ENCODE results near the gene GRID2.
"Not testable (repeated sequence)": the region's sequence is repeated elsewhere in the genome, so short reads cannot be mapped to it uniquely, and the experiment has no call there.

GRID2 gene

GRCh38 chr4:92305148-92305877 lies 1.5 kb downstream of the GRID2 start:
- DNase-seq (ENCODE audit: low read depth in 2 of 2, low spot score in 1 of 2), result peak in 1 of 2 donors; percentile 0

- no peak for DNase-seq (ENCODE audit: low read depth in 2 of 2, low spot score in 1 of 2)
Observed at GRCh38 chr4:92305878-92306520, 2.2 kb downstream of the GRID2 start.

- DNase-seq (ENCODE audit: low read depth in 2 of 2, low spot score in 1 of 2), result no peak
Observed at GRCh38 chr4:92307181-92307580, 3.4 kb downstream of the GRID2 start.

DNA sequence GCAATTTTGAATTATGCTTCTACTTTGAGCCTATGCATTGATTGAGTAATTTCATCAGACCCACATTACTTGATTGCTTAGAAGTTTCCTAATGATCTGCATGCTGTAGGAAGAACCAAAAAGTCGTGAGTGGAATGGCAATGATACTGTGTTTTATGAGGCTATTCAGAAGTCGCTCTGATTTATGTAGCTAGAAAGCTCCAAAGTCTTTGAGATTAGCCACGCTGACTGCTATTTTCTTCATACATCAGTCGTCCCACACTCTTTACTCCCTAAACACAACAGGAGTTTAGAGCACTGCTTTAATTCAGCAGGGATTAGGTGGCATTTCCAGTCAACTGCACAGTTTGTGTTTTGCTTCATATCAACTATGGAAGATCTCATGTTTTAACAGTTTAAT lies 4.1 kb downstream of the GRID2 start:
- no peak for DNase-seq (ENCODE audit: low read depth in 2 of 2, low spot score in 1 of 2)

- DNase-seq (ENCODE audit: low read depth in 2 of 2, low spot score in 1 of 2), result no peak
Observed at GRCh38 chr4:92317047-92317446, 13.3 kb downstream of the GRID2 start.

DNA sequence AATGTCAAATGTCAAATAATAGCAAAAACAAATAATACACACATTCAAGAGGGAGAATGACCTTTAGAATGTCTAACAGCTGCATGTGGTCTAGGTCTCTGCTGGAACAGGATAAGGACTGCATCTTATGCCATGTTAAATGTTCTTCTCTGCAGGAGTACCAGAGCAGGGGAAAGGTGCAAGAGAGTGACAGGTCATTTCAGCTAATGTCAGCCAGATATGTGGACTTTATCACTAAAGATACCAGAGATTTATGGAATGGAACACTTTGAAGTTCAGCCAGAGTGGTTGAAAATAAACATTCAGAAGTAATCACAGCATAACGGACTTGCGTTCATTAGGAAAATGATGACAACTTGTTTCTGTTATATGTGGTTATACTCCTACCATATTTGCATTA lies 24.3 kb downstream of the GRID2 start:
- DNase-seq (ENCODE audit: low read depth in 2 of 2, low spot score in 1 of 2), result no peak

- DNase-seq (ENCODE audit: low read depth in 2 of 2, low spot score in 1 of 2), result no peak
Observed at GRCh38 chr4:92333016-92333415, 29.2 kb downstream of the GRID2 start.

DNA sequence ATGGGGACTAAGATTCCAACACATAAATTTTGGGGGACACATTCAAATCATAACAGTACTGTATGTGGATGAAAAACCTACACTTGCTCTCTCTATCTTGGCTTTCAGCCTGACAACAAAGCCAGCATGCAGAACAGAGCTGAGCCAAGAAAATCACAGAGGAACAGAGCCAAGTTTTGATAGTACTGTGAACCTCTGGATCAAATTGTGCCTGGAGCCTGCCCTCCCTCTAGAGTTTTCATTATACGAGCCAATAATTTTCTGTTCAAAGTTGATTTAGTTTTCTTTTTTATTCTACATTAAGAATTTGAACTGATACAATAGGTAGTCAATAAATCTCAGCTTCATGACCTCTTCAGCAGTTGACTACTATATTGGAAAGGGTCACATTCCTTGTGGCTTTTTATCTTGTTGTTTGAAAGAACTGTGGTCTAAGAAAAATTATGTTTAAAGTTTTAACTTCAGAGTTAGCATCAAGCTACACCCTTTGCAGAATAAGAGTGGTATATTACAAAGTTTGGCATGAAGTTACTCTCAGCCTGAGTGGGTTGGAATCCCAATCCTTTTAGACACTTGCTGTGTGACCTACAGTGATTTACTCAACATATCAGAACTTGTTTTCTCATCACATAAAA lies 31.1 kb downstream of the GRID2 start:
- no peak for DNase-seq (ENCODE audit: low read depth in 2 of 2, low spot score in 1 of 2)

GRCh38 chr4:92339676-92340075 lies 35.9 kb downstream of the GRID2 start:
- DNase-seq (ENCODE audit: low read depth in 2 of 2, low spot score in 1 of 2), result no peak

GRCh38 chr4:92344216-92344615 lies 40.5 kb downstream of the GRID2 start:
- no peak for DNase-seq (ENCODE audit: low read depth in 2 of 2, low spot score in 1 of 2)

- no peak for DNase-seq (ENCODE audit: low read depth in 2 of 2, low spot score in 1 of 2)
Observed at GRCh38 chr4:92346289-92346688, 42.5 kb downstream of the GRID2 start.

DNA sequence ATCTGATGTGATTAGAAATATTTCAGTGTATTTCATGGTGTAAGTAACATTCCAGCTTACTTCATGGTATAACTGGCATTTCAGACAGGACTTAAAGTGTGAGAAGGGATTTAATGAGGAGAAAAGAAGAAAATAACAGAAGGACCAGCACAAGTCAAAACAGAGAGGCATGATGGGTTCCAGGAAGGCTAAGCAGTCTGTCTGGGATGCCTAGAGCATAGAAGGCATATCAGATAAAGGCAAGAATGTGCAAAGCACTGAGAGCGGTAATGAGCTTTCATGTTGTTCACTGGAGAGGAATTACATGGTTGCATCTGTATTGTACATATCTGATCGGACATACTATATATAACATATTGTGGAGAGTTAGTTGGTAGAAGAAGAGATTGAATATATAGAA lies 54.2 kb downstream of the GRID2 start:
- no peak for DNase-seq (ENCODE audit: low read depth in 2 of 2, low spot score in 1 of 2)

DNA sequence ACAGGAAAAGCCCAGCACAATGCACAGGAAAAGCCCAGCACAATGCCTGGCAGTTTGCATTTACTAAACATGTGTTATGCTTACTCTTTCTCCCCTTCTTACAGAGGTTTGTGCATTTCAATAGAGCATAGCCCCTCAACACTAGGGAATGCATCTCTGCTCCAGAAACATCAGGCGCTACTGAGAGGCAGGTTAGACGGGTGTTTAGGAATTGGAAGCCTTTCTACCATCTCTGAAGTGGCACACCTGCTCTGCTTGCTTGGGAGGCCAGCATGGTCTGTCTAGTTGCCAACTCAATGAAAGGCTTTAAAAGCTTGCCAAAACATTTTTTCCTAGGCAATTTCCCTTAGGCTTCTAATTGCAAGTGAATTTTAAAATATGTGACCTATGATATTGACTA lies 55.7 kb downstream of the GRID2 start:
- no peak for DNase-seq (ENCODE audit: low read depth in 2 of 2, low spot score in 1 of 2)

DNA sequence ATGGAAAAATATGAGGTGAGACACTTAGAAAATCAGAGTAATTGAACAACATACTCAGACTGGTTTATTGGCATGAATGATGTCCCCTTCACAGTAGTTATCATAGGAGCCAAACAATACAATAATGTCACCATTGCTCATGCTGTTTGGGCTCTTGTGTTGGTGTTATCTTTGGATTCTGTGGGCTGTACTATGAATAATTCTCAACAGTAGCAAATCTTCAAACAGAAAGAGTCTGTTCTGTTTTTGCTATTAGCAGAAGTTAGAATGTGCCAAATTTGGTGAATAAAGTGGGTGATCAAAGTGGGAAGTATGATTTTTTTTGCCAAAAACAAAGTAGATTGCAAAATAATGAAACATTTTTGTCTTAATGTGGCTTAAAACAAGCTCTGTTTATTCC lies 58.3 kb downstream of the GRID2 start:
- no peak for DNase-seq (ENCODE audit: low read depth in 2 of 2, low spot score in 1 of 2)

- no peak for DNase-seq (ENCODE audit: low read depth in 2 of 2, low spot score in 1 of 2)
Observed at GRCh38 chr4:92368653-92369052, 64.9 kb downstream of the GRID2 start.

DNA sequence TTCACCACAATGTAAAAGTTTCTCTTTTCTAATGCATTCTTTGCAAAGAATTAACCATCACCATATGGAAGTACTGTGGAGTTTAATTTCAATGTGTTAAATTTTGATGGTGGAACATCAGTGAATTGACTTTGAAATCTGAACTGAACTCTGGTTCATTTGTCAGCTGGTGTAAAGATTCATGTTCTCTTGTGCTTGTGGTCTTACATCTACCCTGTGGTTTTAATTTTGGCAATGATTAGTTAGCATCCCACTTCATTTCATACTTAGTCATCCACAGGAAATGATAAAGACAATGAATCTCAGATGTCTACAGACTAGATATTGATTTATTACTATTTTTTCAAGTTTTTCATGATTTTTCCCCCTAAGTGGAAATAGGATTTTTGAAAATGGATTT lies 77.8 kb downstream of the GRID2 start:
- no peak for DNase-seq (ENCODE audit: low read depth in 2 of 2, low spot score in 1 of 2)

DNA sequence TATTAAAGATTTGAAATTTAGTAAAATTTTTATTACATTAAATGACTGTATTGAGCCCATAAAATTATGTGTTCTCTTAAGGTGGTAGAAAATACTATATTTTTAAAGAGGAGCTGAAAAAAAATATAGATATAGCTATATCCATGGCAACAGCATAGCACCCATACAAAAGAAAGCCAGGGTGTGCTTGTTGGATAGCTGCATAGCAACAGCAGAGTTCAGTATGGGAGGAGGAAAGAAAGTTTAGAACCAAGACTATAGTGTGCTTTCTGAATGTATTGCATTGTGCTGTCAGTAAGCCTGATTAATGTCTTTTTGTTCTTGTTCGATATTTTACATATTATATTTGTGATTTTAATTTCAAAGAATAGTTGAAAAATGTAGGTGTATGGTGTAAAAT lies 78.4 kb downstream of the GRID2 start:
- DNase-seq (ENCODE audit: low read depth in 2 of 2, low spot score in 1 of 2), result no peak

GRCh38 chr4:92387459-92388069 lies 83.8 kb downstream of the GRID2 start:
- no peak for DNase-seq (ENCODE audit: low read depth in 2 of 2, low spot score in 1 of 2)

GRCh38 chr4:92399032-92399431 lies 95.3 kb downstream of the GRID2 start:
- DNase-seq (ENCODE audit: low read depth in 2 of 2, low spot score in 1 of 2), result no peak

GRCh38 chr4:92403525-92403924 lies 99.8 kb downstream of the GRID2 start:
- not testable (repeated sequence) for DNase-seq (ENCODE audit: low read depth in 2 of 2, low spot score in 1 of 2)

- DNase-seq (ENCODE audit: low read depth in 2 of 2, low spot score in 1 of 2), result no peak
Observed at GRCh38 chr4:92406488-92406887, 102.7 kb downstream of the GRID2 start.

DNA sequence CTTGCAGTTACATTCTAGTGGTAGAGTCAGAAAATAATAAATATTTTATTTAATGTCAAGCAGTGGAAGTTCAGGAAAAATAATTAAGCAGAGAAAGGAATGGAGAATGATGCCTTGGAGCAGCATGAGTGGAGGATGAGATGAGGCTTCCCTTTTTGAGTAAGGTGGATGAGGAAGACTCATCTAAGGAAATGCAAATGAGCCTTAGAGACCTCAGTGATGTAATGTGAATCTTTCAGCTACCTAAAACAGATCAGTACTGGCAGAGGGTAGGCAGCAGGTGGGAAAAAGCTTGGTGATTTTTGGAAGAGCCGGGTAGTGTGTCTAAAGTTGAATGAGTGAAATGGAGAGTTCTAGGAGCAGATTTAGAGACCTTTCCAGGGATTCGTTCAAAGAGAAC lies 118.2 kb downstream of the GRID2 start:
- no peak for DNase-seq (ENCODE audit: low read depth in 2 of 2, low spot score in 1 of 2)

All from stimulated activated CD8-positive, alpha-beta memory T cell treated with anti-CD3 and anti-CD28 coated beads, Interleukin-4, amount 100 ng/mL, for 1 hour (primary cell).